Gastroesophageal sphincter (tissue), 3 donors: ENCODE results near the gene SLC39A10.

Experiments used
- EP300 ChIP-seq: sonication (generic); formaldehyde crosslinking; IDR thresholded peaks from one replicate; pipeline ENCODE4 v1.6.1; 2017; ENCODE audit warnings: antibody characterized with exemption, mild to moderate bottlenecking
- POLR2AphosphoS5 ChIP-seq: sonication (generic); formaldehyde crosslinking; IDR thresholded peaks from one replicate; pipeline ENCODE4 v1.6.1; 2017; ENCODE audit warnings: antibody characterized with exemption
- TF ChIP-seq, protein P1 (sequence below), 4 experiments: fragments of 200-600 bp in 2 of 4; fragments of 450-650 bp in 2 of 4; sonication (generic) in 1 of 4; IDR thresholded peaks; one replicate each; pipeline ENCODE4 v1.5.1; 2017 to 2019; ENCODE audit warnings: antibody characterized with exemption in 4 of 4, mild to moderate bottlenecking in 2 of 4, moderate library complexity in 2 of 4

DNA sequence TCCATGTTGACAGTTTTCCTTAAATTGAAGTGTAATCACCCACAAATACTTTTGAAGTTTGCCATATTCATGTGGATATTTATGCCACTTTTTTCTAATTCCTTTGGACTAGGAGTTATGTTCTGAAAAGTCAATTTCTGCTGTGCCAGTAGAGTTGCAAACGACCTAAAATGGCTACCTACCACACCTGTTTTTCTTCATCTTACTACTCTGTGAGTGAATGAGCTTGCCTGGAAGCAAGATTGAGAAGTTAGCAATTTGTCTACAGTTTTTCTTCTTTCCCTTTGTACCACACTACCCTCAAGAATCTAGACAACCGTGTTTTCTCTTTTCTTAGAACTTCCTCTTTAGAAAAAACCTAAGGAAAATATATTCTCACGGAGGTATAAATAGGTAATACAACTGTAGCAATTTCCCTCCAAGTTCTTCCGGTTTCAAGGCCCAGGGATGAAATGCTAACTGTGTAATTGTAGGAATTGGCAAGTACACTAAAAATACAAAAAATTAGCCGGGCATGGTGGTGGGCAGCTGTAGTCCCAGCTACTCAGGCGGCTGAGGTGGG, 7.3 kb upstream of the SLC39A10 start:
- TF ChIP-seq, protein P1, sequence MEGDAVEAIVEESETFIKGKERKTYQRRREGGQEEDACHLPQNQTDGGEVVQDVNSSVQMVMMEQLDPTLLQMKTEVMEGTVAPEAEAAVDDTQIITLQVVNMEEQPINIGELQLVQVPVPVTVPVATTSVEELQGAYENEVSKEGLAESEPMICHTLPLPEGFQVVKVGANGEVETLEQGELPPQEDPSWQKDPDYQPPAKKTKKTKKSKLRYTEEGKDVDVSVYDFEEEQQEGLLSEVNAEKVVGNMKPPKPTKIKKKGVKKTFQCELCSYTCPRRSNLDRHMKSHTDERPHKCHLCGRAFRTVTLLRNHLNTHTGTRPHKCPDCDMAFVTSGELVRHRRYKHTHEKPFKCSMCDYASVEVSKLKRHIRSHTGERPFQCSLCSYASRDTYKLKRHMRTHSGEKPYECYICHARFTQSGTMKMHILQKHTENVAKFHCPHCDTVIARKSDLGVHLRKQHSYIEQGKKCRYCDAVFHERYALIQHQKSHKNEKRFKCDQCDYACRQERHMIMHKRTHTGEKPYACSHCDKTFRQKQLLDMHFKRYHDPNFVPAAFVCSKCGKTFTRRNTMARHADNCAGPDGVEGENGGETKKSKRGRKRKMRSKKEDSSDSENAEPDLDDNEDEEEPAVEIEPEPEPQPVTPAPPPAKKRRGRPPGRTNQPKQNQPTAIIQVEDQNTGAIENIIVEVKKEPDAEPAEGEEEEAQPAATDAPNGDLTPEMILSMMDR (IDR thresholded peaks at IDR 0.05): no peak
- TF ChIP-seq EP300: no peak
- no peak for TF ChIP-seq POLR2AphosphoS5
